ENCODE results near the gene TBC1D20.

- TF ChIP-seq CTCF (conservative IDR thresholded peaks at IDR 0.05; ENCODE audit: low read depth, low read length): no peak
- no peak for TF ChIP-seq EZH2 (IDR thresholded peaks at IDR 0.05; ENCODE audit: low read length, unreplicated experiment)
These were observed 807 bp downstream of the TBC1D20 start for GRCh38 chr20:461254-462198.
